Caco-2 (cell line): ENCODE results near the gene NOP16. TPM values are rescaled to one million over a fixed set of nuclear protein-coding genes. Genes with fewer than 3 reads are reported as not detected.
A peak's percentile ranks its signal among the peaks of the same experiment; 100 is the strongest.

Experiments used
- BruUV-seq: library from RNA; stranded (reverse); fragments of 400-500 nt; replicated peaks from 2 replicates; lab custom pipeline; 2021; lab: Mats Ljungman, UMichigan
- CTCF ChIA-PET: fragments of 300-600 bp; sonication (Branson Sonifier 250); formaldehyde crosslinking; loops from one replicate; lab custom pipeline; 2022; ENCODE audit warnings: antibody characterized with exemption; lab: Charles Lee
- POLR2A ChIA-PET: fragments of 300-600 bp; sonication (Branson Sonifier 250); formaldehyde crosslinking; loops from one replicate; lab custom pipeline; 2022; ENCODE audit warnings: antibody characterized with exemption; lab: Charles Lee
- DNase-seq, 2 experiments: peaks; one replicate each; pipeline versions ENCODE4 v3.0.0 to v3.0.0-alpha.2; 2020 to 2022
- H3K27me3 ChIP-seq: replicated peaks from 2 replicates; pipeline ENCODE4 v1.6.0; 2011; ENCODE audit warnings: low read length; ENCODE audit not compliant: control insufficient read depth, insufficient read depth
- H3K36me3 ChIP-seq: 2 replicates; pipeline ENCODE4 v1.5.1; 2011; ENCODE audit warnings: low read length; ENCODE audit not compliant: control insufficient read depth, insufficient read depth
- H3K4me1 ChIP-seq: fragments of 250-450 bp; sonication (Bioruptor Pico); 2 replicates; pipeline ENCODE4 v1.5.1; 2020; ENCODE audit warnings: mild to moderate bottlenecking
- H3K4me3 ChIP-seq: 2 replicates; pipeline ENCODE4 v1.5.1; 2011; ENCODE audit warnings: low read depth, mild to moderate bottlenecking, control low read depth, low read length
- H3K9me3 ChIP-seq: fragments of 250-450 bp; sonication (Bioruptor Pico); 2 replicates; pipeline ENCODE4 v1.5.1; 2020; ENCODE audit warnings: mild to moderate bottlenecking, moderate library complexity
- H3K27ac Mint-ChIP-seq: one replicate; pipeline ENCODE4 v1.8.0; 2022; ENCODE audit warnings: mixed read lengths; ENCODE audit not compliant: unreplicated experiment
- H3K27me3 Mint-ChIP-seq: one replicate; pipeline ENCODE4 v1.8.0; 2022; ENCODE audit warnings: mixed read lengths; ENCODE audit not compliant: insufficient read depth, unreplicated experiment
- H3K36me3 Mint-ChIP-seq: one replicate; pipeline ENCODE4 v1.8.0; 2022; ENCODE audit warnings: mild to moderate bottlenecking, mixed read lengths; ENCODE audit not compliant: insufficient read depth, unreplicated experiment
- H3K4me1 Mint-ChIP-seq: one replicate; pipeline ENCODE4 v1.8.0; 2022; ENCODE audit warnings: low read depth, mixed read lengths; ENCODE audit not compliant: unreplicated experiment
- H3K4me3 Mint-ChIP-seq: one replicate; pipeline ENCODE4 v1.8.0; 2022; ENCODE audit warnings: mild to moderate bottlenecking, moderate library complexity, mixed read lengths; ENCODE audit not compliant: unreplicated experiment
- H3K9me3 Mint-ChIP-seq: one replicate; pipeline ENCODE4 v1.8.0; 2022; ENCODE audit warnings: mixed read lengths; ENCODE audit not compliant: unreplicated experiment
- intact Hi-C: fragments of 100-400 bp; cut with micrococcal nuclease; formaldehyde crosslinking; loops from one replicate; pipeline ENCODE4 v1.10.0; 2022; ENCODE audit not compliant: unreplicated experiment
- total RNA-seq: library from RNA; stranded (reverse); gene quantifications from 2 replicates; pipeline ENCODE4 v1.2.3, GENCODE V29; 2022
- TF ChIP-seq, protein P1 (sequence below), 2 experiments: fragments of 200-600 bp in 1 of 2; IDR thresholded peaks; 1 replicate in 1 of 2; 2 replicates in 1 of 2; pipeline versions ENCODE4 v1.5.1 to v1.8.0; 2011 to 2022; ENCODE audit warnings: antibody characterized with exemption in 1 of 2, control low read depth in 1 of 2, inconsistent platforms in 1 of 2, low read depth in 1 of 2, low read length in 1 of 2, mild to moderate bottlenecking in 1 of 2, moderate library complexity in 1 of 2; ENCODE audit not compliant: insufficient read depth in 1 of 2, severe bottlenecking in 1 of 2, unreplicated experiment in 1 of 2

NOP16 gene
- total RNA-seq, 1 experiment from 2014 or later: 48.0 TPM

DNA sequence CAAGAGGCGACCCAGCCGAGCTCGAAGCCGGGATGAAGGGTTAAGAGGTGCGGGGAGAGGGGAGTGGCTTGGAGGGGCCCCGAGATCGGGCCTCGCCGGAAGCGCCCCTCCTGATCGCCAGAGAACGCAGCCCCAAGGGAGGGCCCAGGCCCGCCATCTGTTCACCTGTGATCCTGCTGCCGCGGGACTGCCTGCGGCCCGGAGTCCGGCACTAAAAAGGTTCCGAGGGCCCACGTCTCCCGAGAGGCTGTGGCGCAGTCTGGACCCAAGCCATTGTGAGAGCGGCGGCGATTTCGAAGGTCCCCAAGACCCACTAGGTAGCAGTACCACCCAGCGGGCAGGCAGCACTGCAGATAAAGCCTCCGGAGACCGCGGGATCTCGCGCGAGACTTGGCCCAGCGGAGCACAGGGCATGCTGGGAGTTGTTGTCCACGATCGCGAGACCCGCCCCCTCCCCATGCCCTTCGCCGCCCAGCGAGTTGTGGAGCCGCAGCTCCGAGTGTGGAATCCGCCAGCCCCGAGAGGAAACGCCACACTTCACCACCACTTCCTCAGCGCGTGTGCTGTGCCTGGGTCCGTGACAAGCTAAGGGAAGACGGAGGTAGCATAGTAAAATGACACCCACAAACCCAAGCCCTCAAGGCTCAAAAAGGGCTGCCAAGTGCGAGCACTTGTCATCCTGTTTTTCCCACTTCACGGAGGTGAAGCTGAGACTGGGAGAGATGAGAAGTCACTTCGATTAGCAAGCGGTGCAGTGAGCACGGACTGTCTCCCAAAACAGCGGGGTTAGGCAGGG lies 26.8 kb downstream of the NOP16 start, which contains the start of gene KIAA1191:
Gene KIAA1191 (minus strand): TSS at position 328 of the 796 bp plus-strand sequence. CDS start 2,256 bp downstream, outside the sequence.
- peaks cover 2% of the 10 kb centered on the region for H3K27me3 Mint-ChIP-seq
- ChIA-PET POLR2A (interaction anchor here (0.8 to 1.4 kb wide), 4 partner anchors 9 to 86 kb away, joined by 3 to 6 read pairs (median 5); partner anchors contain the start of genes FAF2, HIGD2A and NOP16), CTCF (interaction anchor here (0.6 to 1.8 kb wide), 2 partner anchors 211 to 632 kb away, joined by 3 to 16 read pairs; no protein-coding TSS in a partner anchor)
- intact Hi-C loops: loop anchor here (1.0 kb wide), 1 partner anchor 28 kb away; no protein-coding TSS in a partner anchor
- peaks cover 32% of the 10 kb centered on the region for H3K36me3 Mint-ChIP-seq
- TF ChIP-seq, protein P1, sequence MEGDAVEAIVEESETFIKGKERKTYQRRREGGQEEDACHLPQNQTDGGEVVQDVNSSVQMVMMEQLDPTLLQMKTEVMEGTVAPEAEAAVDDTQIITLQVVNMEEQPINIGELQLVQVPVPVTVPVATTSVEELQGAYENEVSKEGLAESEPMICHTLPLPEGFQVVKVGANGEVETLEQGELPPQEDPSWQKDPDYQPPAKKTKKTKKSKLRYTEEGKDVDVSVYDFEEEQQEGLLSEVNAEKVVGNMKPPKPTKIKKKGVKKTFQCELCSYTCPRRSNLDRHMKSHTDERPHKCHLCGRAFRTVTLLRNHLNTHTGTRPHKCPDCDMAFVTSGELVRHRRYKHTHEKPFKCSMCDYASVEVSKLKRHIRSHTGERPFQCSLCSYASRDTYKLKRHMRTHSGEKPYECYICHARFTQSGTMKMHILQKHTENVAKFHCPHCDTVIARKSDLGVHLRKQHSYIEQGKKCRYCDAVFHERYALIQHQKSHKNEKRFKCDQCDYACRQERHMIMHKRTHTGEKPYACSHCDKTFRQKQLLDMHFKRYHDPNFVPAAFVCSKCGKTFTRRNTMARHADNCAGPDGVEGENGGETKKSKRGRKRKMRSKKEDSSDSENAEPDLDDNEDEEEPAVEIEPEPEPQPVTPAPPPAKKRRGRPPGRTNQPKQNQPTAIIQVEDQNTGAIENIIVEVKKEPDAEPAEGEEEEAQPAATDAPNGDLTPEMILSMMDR (IDR thresholded peaks at IDR 0.05; ENCODE audit: insufficient read depth in 1 of 2, low read depth in 1 of 2, low read length in 1 of 2, severe bottlenecking in 1 of 2, unreplicated experiment in 1 of 2): peak in 1 of 2 experiments; percentile 46
- H3K4me1 ChIP-seq: no peaks in the 10 kb centered on the region; the same call in 1 of the 2 replicates
- H3K4me3 ChIP-seq: peak within 1 kb of the TSS; percentile 82
- no peaks in the 10 kb centered on the region for H3K9me3 Mint-ChIP-seq
- no peaks in the 10 kb centered on the region for H3K27me3 ChIP-seq
- H3K4me1 Mint-ChIP-seq: no peaks in the 10 kb centered on the region
- no peaks in the 10 kb centered on the region for H3K9me3 ChIP-seq
- no peaks in the 10 kb centered on the region; the same call in 1 of the 2 replicates for H3K36me3 ChIP-seq
- BruUV-seq: no TSS peak
- H3K4me3 Mint-ChIP-seq: peak within 1 kb of the TSS; percentile 95
- DNase-seq: peak; percentile 94 to 96
- peak within 1 kb of the TSS; percentile 93 for H3K27ac Mint-ChIP-seq

DNA sequence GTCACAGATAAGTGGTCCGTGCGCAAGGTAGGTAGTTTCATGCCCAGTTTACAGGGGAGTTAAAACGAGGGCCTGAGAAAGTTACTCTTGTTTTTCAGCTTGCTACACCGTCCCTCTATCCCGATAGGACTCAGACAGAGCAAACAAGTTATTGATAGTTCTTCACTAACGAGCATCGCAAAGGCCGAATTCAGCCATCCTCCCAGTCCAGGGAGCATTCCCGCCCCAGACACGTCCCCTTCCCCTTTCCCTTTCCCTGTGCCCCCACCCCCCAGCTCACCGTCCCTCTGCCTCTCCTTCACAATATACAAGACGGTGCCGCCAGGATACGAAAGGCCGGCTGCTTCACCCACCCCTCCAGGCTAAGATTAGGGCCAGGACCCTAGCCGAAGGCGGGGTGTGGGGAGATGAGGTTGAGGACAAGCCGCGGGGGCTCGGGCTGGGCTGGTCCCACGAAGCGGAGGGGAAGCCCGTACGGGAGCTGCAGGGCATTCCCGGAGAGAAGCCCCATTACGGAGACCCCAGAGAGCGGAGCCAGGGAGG lies 27.4 kb downstream of the NOP16 start:
- H3K4me1 Mint-ChIP-seq: no peaks in the 10 kb centered on the region
- peaks cover 2% of the 10 kb centered on the region for H3K27me3 Mint-ChIP-seq
- Histone ChIP-seq H3K4me1 (no peaks in the 10 kb centered on the region; the same call in 1 of the 2 replicates), H3K4me3 (peak overlapping the region; percentile 82), H3K27me3 (no peaks in the 10 kb centered on the region), H3K36me3 (peaks cover 2% of the 10 kb centered on the region; the same call in 1 of the 2 replicates), H3K9me3 (no peaks in the 10 kb centered on the region)
- POLR2A ChIA-PET: interaction anchor here (1.0 to 1.1 kb wide), 2 partner anchors 9 to 28 kb away, joined by 4 to 6 read pairs; partner anchors contain the start of genes HIGD2A and NOP16
- TF ChIP-seq, protein P1 (IDR thresholded peaks at IDR 0.05; ENCODE audit: insufficient read depth in 1 of 2, low read depth in 1 of 2, low read length in 1 of 2, severe bottlenecking in 1 of 2, unreplicated experiment in 1 of 2): no peak
- CTCF ChIA-PET: interaction anchor here (0.7 to 1.8 kb wide), 2 partner anchors 21 to 631 kb away, joined by 4 to 16 read pairs; no protein-coding TSS in a partner anchor
- H3K36me3 Mint-ChIP-seq: peaks cover 38% of the 10 kb centered on the region
- intact Hi-C loops: loop anchor here (1.0 kb wide), 1 partner anchor 28 kb away; no protein-coding TSS in a partner anchor
- H3K4me3 Mint-ChIP-seq: peak overlapping the region; percentile 95
- H3K27ac Mint-ChIP-seq: peak overlapping the region; percentile 93
- DNase-seq: no peak
- H3K9me3 Mint-ChIP-seq: no peaks in the 10 kb centered on the region
- BruUV-seq: TSS peak; percentile 60

GRCh38 chr5:176359658-176360057 lies 28.7 kb downstream of the NOP16 start:
- no peaks in the 10 kb centered on the region for H3K9me3 ChIP-seq
- no peaks in the 10 kb centered on the region for H3K4me1 ChIP-seq
- Mint-ChIP-seq H3K27ac (no peak overlapping the region), H3K27me3 (peaks cover 2% of the 10 kb centered on the region), H3K9me3 (no peaks in the 10 kb centered on the region), H3K4me1 (no peaks in the 10 kb centered on the region), H3K36me3 (peaks cover 46% of the 10 kb centered on the region), H3K4me3 (peak overlapping the region; percentile 45)
- TSS peak; percentile 8 for BruUV-seq
- intact Hi-C loops: no loop called here
- CTCF ChIA-PET: no interaction called here
- TF ChIP-seq, protein P1 (IDR thresholded peaks at IDR 0.05; ENCODE audit: insufficient read depth in 1 of 2, low read depth in 1 of 2, low read length in 1 of 2, severe bottlenecking in 1 of 2, unreplicated experiment in 1 of 2): no peak
- H3K36me3 ChIP-seq: peaks cover 2% of the 10 kb centered on the region; the same call in 1 of the 2 replicates
- H3K4me3 ChIP-seq: no peak overlapping the region
- no peaks in the 10 kb centered on the region for H3K27me3 ChIP-seq
- POLR2A ChIA-PET: interaction anchor here (0.7 kb wide), 1 partner anchor 107 kb away, joined by 4 read pairs; no protein-coding TSS in a partner anchor
- no peak for DNase-seq
